GM18505 (cell line): ENCODE measurements around the gene TP53INP2.
"Not testable (repeated sequence)": the region's sequence is repeated elsewhere in the genome, so short reads cannot be mapped to it uniquely, and the experiment has no call there.

ENCODE experiments used
- ATAC-seq: cut with Tn5 transposase; IDR thresholded peaks from one replicate; pipeline ENCODE4 v1.9.1; 2021; ENCODE audit not compliant: unreplicated experiment
- POLR2A ChIP-seq: IDR thresholded peaks from 4 replicates; pipeline ENCODE4 v1.6.1; 2011; ENCODE audit warnings: borderline replicate concordance; ENCODE audit not compliant: insufficient read depth, insufficient read length; ENCODE audit errors: extremely low read depth

TP53INP2 gene

GRCh38 chr20:34704177-34705007, at the start of gene TP53INP2:
Gene TP53INP2, plus strand, starts transcription at chr20:34704344. Its CDS starts 4,396 bp downstream, at chr20:34708740.
- ATAC-seq, result peak; percentile 46
- TF ChIP-seq POLR2A, result peak; percentile 68

GRCh38 chr20:34658654-34659053, 45.5 kb upstream of the TP53INP2 start:
- ATAC-seq, result not testable (repeated sequence)

- not testable (repeated sequence) for ATAC-seq
Measured at GRCh38 chr20:34661811-34662210, 42.3 kb upstream of the TP53INP2 start.

GRCh38 chr20:34663213-34663943, 40.8 kb upstream of the TP53INP2 start:
- no peak for TF ChIP-seq POLR2A
- no peak for ATAC-seq

GRCh38 chr20:34664751-34665150, 39.4 kb upstream of the TP53INP2 start:
- ATAC-seq, result not testable (repeated sequence)

- ATAC-seq, result no peak
- no peak for TF ChIP-seq POLR2A
Measured at GRCh38 chr20:34669094-34669493, 35.0 kb upstream of the TP53INP2 start.

GRCh38 chr20:34673412-34673811, 30.7 kb upstream of the TP53INP2 start:
- ATAC-seq, result no peak
- no peak for TF ChIP-seq POLR2A

GRCh38 chr20:34675561-34675960, 28.6 kb upstream of the TP53INP2 start:
- ATAC-seq, result no peak

GRCh38 chr20:34675993-34676641, 28.0 kb upstream of the TP53INP2 start:
- no peak for ATAC-seq
- TF ChIP-seq POLR2A, result no peak

More at GRCh38 chr20:34675561-34675960, 28.6 kb upstream of the TP53INP2 start:
- no peak for TF ChIP-seq POLR2A

GRCh38 chr20:34676642-34677373, 27.3 kb upstream of the TP53INP2 start, which contains the start of gene PIGU:
Gene PIGU, minus strand, starts transcription at chr20:34677092. Its CDS starts 7 bp downstream, at chr20:34677085.
- peak; percentile 83 for TF ChIP-seq POLR2A
- ATAC-seq, result peak; percentile 95

- no peak for ATAC-seq
- TF ChIP-seq POLR2A, result no peak
Measured at GRCh38 chr20:34680586-34681175, 23.5 kb upstream of the TP53INP2 start.

- no peak for TF ChIP-seq POLR2A
- no peak for ATAC-seq
Measured at GRCh38 chr20:34683667-34684066, 20.5 kb upstream of the TP53INP2 start.

- ATAC-seq, result no peak
- no peak for TF ChIP-seq POLR2A
Measured at GRCh38 chr20:34689486-34689885, 14.7 kb upstream of the TP53INP2 start.
